Upper lobe of left lung (tissue), 6 donors: ENCODE data around the gene NFKBIZ. TPM values are rescaled to one million over a fixed set of nuclear protein-coding genes. Genes with fewer than 3 reads are reported as not detected.

Experiments
- ATAC-seq, 2 donors: fragments of 200-7000 bp; cut with Tn5 transposase; one replicate each; pipeline ENCODE4 v1.9.1; 2022; ENCODE audit warnings: mild to moderate bottlenecking in 2 of 2, moderate library complexity in 2 of 2; ENCODE audit not compliant: low FRiP score in 2 of 2
- DNase-seq, 2 donors: peaks; one replicate each; pipeline ENCODE4 v3.0.0-alpha.2; 2019 to 2020
- H3K27ac ChIP-seq, 4 donors: fragments of 200-600 bp; sonication (generic); one replicate each; pipeline ENCODE4 v1.5.1; 2016 to 2019
- H3K27me3 ChIP-seq, 4 donors: fragments of 200-600 bp; sonication (generic); one replicate each; pipeline ENCODE4 v1.5.1; 2017 to 2019
- H3K36me3 ChIP-seq, 4 donors: fragments of 200-600 bp; sonication (generic); one replicate each; pipeline ENCODE4 v1.5.1; 2016 to 2019
- H3K4me1 ChIP-seq, 4 donors: fragments of 200-600 bp; sonication (generic); one replicate each; pipeline ENCODE4 v1.5.1; 2018 to 2019
- H3K4me3 ChIP-seq, 4 donors: fragments of 200-600 bp; sonication (generic); one replicate each; pipeline ENCODE4 v1.5.1; 2017 to 2019; ENCODE audit warnings: mild to moderate bottlenecking in 2 of 4, moderate library complexity in 1 of 4
- H3K9me3 ChIP-seq, 4 donors: fragments of 200-600 bp; sonication (generic); one replicate each; pipeline ENCODE4 v1.5.1; 2018 to 2019
- CTCF ChIP-seq, 6 experiments: fragments of 450-650 bp in 4 of 6; fragments of 200-600 bp in 2 of 6; sonication (generic) in 2 of 6; IDR thresholded peaks; one replicate each; pipeline ENCODE4 v1.5.1; 2016 to 2019; ENCODE audit warnings: antibody characterized with exemption in 6 of 6
- EP300 ChIP-seq, 4 donors: sonication (generic); formaldehyde crosslinking; IDR thresholded peaks; one replicate each; pipeline ENCODE4 v1.5.1; 2017; ENCODE audit warnings: antibody characterized with exemption in 4 of 4, control low read depth in 2 of 4
- POLR2A ChIP-seq, 4 donors: fragments of 450-650 bp; IDR thresholded peaks; one replicate each; pipeline ENCODE4 v1.5.1; 2016 to 2017; ENCODE audit warnings: antibody characterized with exemption in 4 of 4, mild to moderate bottlenecking in 2 of 4
- POLR2AphosphoS5 ChIP-seq, 2 donors: sonication (generic); formaldehyde crosslinking; IDR thresholded peaks; one replicate each; pipeline ENCODE4 v1.5.1; 2017; ENCODE audit warnings: antibody characterized with exemption in 2 of 2
- WGBS, 2 donors: methylation state at CpG; one replicate each; pipeline ENCODE4 v1.1.5; 2017 to 2018; 5-methylcytosine and 5-hydroxymethylcytosine counted together
- total RNA-seq, 6 donors: library from RNA; depleted of rRNA in 4 of 6; stranded (reverse); fragments of >200 nt in 4 of 6; gene quantifications; one replicate each; pipeline versions ENCODE4 v1.1.0 to v1.2.1, GENCODE V29; 2016 to 2021
- donor health status: DM: no; HTN: no; CAD: no; lungs with moderate emphysema.
- donor health status: DM: no; HTN: yes; CAD: no; lungs with severe emphysema.

Gene NFKBIZ
- total RNA-seq, 6 donors from 2014 or later: 76.1 to 270 (median 106) TPM

DNA sequence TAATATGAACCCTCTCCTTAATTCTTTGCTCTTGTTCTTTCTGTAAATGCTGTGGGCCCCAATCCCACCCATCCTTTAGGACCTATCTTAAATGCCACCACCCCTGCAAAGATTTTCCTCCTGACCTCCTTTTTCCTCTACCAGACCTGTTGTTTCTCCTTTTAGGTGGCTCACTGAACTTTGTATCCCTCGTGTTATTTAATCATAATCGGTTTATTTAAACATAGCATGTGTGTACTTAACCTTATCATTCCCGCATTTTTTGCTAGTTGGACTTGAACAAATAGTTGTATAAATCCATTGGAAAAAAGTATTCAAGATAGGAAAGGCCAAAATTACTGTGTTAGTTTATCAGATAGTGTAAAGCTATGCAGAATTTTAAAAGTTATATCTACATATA is 988 bp upstream of the NFKBIZ start:
- H3K9me3 ChIP-seq: no peaks in the 10 kb centered on the region
- H3K27ac ChIP-seq: peak overlapping the region; percentile 98 to 100 (median 99)
- DNase-seq (no peak), ATAC-seq (no peak)
- peak overlapping the region in 2 of 4 donors; percentile 65 to 81 for H3K4me3 ChIP-seq
- H3K27me3 ChIP-seq: no peaks in the 10 kb centered on the region
- peaks cover 20 to 38% (median 27%) of the 10 kb centered on the region in 4 donors for H3K4me1 ChIP-seq
- peaks cover 8 to 16% (median 12%) of the 10 kb centered on the region in 4 donors for H3K36me3 ChIP-seq
- WGBS, 2 donors: 28 to 38% methylated on average over 3 of the region's 3 CpGs
- TF ChIP-seq POLR2A (IDR thresholded peaks at IDR 0.05) (no peak), EP300 (IDR thresholded peaks at IDR 0.05) (no peak), POLR2AphosphoS5 (IDR thresholded peaks at IDR 0.05) (no peak)

DNA sequence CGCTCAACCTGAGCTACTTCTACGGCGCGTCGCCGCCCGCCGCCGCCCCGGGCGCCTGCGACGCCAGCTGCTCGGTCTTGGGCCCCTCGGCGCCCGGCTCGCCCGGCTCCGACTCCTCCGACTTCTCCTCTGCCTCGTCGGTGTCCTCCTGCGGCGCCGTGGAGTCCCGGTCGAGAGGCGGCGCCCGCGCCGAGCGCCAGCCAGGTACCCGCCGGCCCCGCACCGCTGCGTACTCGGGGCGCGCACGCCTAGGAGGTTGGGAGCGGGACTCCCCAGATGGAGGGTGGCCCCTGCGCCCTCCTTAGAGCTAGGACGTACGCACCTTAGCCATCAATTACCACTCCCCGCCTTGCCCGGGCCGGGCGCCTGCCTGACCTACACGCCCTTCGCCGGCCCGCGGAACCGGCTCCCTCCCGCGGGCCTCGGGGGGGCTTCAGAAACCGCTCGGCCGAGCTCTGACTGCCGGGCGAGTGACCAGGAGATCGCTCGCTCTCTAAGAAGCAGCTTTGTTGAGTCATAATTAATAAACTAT is 466 bp downstream of the NFKBIZ start:
- WGBS, 2 donors: 0% methylated on average over 11 to 37 of the region's 67 CpGs
- H3K4me3 ChIP-seq: peak overlapping the region; percentile 65 to 93 (median 82)
- peaks cover 19 to 30% (median 25%) of the 10 kb centered on the region in 4 donors for H3K36me3 ChIP-seq
- H3K4me1 ChIP-seq: peaks cover 33 to 52% (median 37%) of the 10 kb centered on the region in 4 donors
- ATAC-seq (peak; percentile 1 to 57), DNase-seq (no peak)
- H3K27me3 ChIP-seq: no peaks in the 10 kb centered on the region
- H3K27ac ChIP-seq: peak overlapping the region; percentile 98 to 100 (median 99)
- no peaks in the 10 kb centered on the region for H3K9me3 ChIP-seq
- TF ChIP-seq CTCF (IDR thresholded peaks at IDR 0.05) (peak in 2 of 6 experiments; percentile 16 to 20), POLR2A (IDR thresholded peaks at IDR 0.05) (peak in 1 of 4 donors; percentile 28), EP300 (IDR thresholded peaks at IDR 0.05) (no peak), POLR2AphosphoS5 (IDR thresholded peaks at IDR 0.05) (no peak)

GRCh38 chr3:101850246-101851051 is 1.1 kb downstream of the NFKBIZ start:
- no peaks in the 10 kb centered on the region for H3K27me3 ChIP-seq
- no peaks in the 10 kb centered on the region for H3K9me3 ChIP-seq
- peaks cover 26 to 37% (median 31%) of the 10 kb centered on the region in 4 donors for H3K36me3 ChIP-seq
- DNase-seq: no peak
- no peak for TF ChIP-seq CTCF (IDR thresholded peaks at IDR 0.05)
- TF ChIP-seq EP300 (IDR thresholded peaks at IDR 0.05): peak in 1 of 4 donors; percentile 10
- TF ChIP-seq POLR2A (IDR thresholded peaks at IDR 0.05): peak in 1 of 4 donors; percentile 22
- 0 to 1% methylated on average over 19 of the region's 19 CpGs for WGBS, 2 donors
- peak overlapping the region; percentile 65 to 93 (median 82) for H3K4me3 ChIP-seq
- no peak for ATAC-seq
- H3K27ac ChIP-seq: peak overlapping the region; percentile 98 to 100 (median 99)
- peaks cover 33 to 59% (median 38%) of the 10 kb centered on the region in 4 donors for H3K4me1 ChIP-seq

GRCh38 chr3:101851072-101851770 is 1.9 kb downstream of the NFKBIZ start:
- no peaks in the 10 kb centered on the region for H3K9me3 ChIP-seq
- TF ChIP-seq POLR2A (IDR thresholded peaks at IDR 0.05) (no peak), CTCF (IDR thresholded peaks at IDR 0.05) (no peak), POLR2AphosphoS5 (IDR thresholded peaks at IDR 0.05) (no peak), EP300 (IDR thresholded peaks at IDR 0.05) (no peak)
- 16 to 17% methylated on average over 5 of the region's 5 CpGs for WGBS, 2 donors
- DNase-seq: no peak
- no peak for ATAC-seq
- H3K27ac ChIP-seq: peak overlapping the region; percentile 98 to 100 (median 99)
- peak overlapping the region; percentile 65 to 93 (median 82) for H3K4me3 ChIP-seq
- no peaks in the 10 kb centered on the region for H3K27me3 ChIP-seq
- H3K4me1 ChIP-seq: peaks cover 38 to 64% (median 41%) of the 10 kb centered on the region in 4 donors
- H3K36me3 ChIP-seq: peaks cover 33 to 44% (median 38%) of the 10 kb centered on the region in 4 donors
